ENCODE measurements around the gene PERM1. TPM values are rescaled to one million over a fixed set of nuclear protein-coding genes. Genes with fewer than 3 reads are reported as not detected.

PERM1 gene
- total and polyA plus RNA-seq, 4 donors, result 0.06 to 0.45 (median 0.15) TPM; not detected in 1

DNA sequence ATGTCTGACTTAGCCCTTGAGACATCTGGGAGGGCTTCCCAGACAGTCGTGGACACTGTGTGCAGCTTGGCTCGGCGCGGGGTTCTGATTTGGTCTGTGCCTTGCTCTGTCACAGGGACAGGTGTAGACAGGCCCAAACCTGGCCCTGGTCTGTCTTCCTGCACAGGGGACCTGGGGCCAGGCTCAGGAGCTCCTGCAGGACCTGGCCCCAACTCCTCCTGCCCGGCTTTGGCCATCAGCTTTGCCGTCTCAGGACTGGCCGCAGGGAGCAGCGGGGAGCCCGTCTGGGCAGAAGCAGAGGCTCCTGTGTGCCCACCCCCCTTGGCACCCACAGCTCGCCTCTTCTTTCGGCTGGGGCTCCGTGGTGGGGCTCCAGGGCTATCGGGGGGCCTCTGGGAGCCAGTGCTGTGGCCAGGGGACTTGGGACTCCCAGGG lies 1.7 kb downstream of the PERM1 start:
- Histone ChIP-seq H3K4me1 (ENCODE audit: control insufficient read depth in 5 of 5, insufficient read depth in 5 of 5, low read length in 5 of 5) (peaks cover 0 to 6% (median 0%) of the 10 kb centered on the region in 5 donors), H3K27ac (ENCODE audit: low read depth in 1 of 2, low read length in 1 of 2) (peak overlapping the region in 1 of 2 donors; percentile 94), H3K9me3 (ENCODE audit: control insufficient read depth in 4 of 4, insufficient read depth in 3 of 4, low read length in 3 of 4) (peaks cover 0 to 2% (median 0%) of the 10 kb centered on the region in 4 donors), H3K9ac (ENCODE audit: insufficient read depth in 1 of 2, low read length in 2 of 2) (no peak overlapping the region), H3K27me3 (ENCODE audit: control insufficient read depth in 3 of 3, insufficient read depth in 3 of 3, low read length in 2 of 3) (peaks cover under 1 to 24% (median 5%) of the 10 kb centered on the region in 3 donors), H3K36me3 (ENCODE audit: control insufficient read depth in 4 of 4, insufficient read depth in 4 of 4, low read length in 4 of 4) (no peaks in the 10 kb centered on the region), H3K4me3 (no peak overlapping the region)
- DNase-seq (no peak), ATAC-seq (ENCODE audit: insufficient read depth, low FRiP score) (no peak)
- WGBS, 2 donors, result 80 to 90% methylated on average over 13 of the region's 13 CpGs
- TF ChIP-seq CTCF (IDR thresholded peaks at IDR 0.05; ENCODE audit: control extremely low read depth, extremely low read depth), result no peak

DNA sequence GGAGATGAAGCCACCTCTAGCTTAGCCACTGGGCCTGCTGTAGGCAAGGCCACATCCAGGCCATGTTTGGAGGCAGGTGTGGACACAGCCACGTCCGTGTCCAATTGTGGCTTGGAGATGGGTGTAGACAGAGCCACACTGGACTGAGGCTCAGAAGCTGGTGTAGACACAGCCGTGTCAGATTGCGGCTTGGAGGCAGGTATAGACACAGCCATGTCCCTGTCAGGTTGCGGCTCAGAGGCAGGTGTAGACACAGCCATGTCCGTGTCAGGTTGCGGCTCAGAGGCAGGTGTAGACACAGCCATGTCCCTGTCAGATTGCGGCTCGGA lies 2.2 kb downstream of the PERM1 start:
- Histone ChIP-seq H3K27ac (ENCODE audit: low read depth in 1 of 2, low read length in 1 of 2) (no peak overlapping the region), H3K27me3 (ENCODE audit: control insufficient read depth in 3 of 3, insufficient read depth in 3 of 3, low read length in 2 of 3) (peaks cover 0 to 22% (median 5%) of the 10 kb centered on the region in 3 donors), H3K4me1 (ENCODE audit: control insufficient read depth in 5 of 5, insufficient read depth in 5 of 5, low read length in 5 of 5) (peaks cover 0 to 6% (median 0%) of the 10 kb centered on the region in 5 donors), H3K4me3 (no peak overlapping the region), H3K9me3 (ENCODE audit: control insufficient read depth in 4 of 4, insufficient read depth in 3 of 4, low read length in 3 of 4) (peaks cover 0 to 2% (median 0%) of the 10 kb centered on the region in 4 donors), H3K9ac (ENCODE audit: insufficient read depth in 1 of 2, low read length in 2 of 2) (no peak overlapping the region), H3K36me3 (ENCODE audit: control insufficient read depth in 4 of 4, insufficient read depth in 4 of 4, low read length in 4 of 4) (no peaks in the 10 kb centered on the region)
- ATAC-seq (ENCODE audit: insufficient read depth, low FRiP score) (no peak), DNase-seq (no peak)
- 95 to 98% methylated on average over 9 of the region's 9 CpGs for WGBS, 2 donors
- no peak for TF ChIP-seq CTCF (IDR thresholded peaks at IDR 0.05; ENCODE audit: control extremely low read depth, extremely low read depth)

DNA sequence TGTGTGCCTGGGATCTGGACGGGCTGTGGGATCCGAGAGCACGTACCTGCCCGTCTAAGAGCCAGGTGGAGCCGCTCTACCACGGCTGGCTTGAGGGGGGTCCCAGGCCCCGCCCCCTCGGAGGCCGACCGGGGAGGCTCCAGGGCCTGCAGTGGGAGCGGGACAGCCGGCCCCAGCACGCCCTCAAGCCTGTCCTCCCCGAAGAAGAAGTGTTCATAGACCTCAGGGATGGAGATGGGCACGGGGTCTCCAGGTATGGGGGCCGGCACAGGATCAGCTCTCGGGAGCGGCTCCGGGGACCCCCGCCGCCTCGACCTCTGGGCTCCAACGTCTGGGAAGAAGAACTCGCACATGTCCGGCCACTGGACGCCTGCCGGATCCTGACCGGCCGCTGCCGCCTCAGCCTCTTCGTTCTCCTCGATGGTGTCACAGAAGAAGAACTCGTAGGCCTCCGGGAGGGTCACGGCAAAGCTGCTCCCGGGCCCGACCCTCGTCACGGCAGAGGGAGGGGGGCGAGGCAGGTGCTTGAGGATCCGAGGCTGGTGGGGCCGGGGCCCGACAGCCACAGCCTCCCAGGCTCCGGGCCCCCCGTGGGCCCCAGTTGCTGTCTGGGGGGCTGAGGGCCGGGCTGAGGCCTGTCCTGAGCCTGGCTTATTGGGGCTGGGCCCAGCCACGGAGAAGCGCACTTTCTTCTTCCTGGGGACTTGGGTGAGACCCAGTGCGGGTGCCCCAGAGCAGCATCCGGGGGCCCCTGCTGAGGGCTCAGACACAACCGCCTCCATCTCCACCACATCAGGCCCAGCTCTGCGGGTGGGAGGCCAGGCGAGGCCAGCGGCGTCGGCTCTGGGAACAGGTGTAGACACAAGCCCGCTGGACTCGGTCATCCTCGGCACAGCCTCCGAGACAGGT lies 2.8 kb downstream of the PERM1 start:
- DNase-seq (no peak), ATAC-seq (ENCODE audit: insufficient read depth, low FRiP score) (no peak)
- WGBS, 2 donors, result 88 to 92% methylated on average over 56 to 60 of the region's 60 CpGs
- no peak overlapping the region for H3K9ac ChIP-seq (ENCODE audit: insufficient read depth in 1 of 2, low read length in 2 of 2)
- no peak for TF ChIP-seq CTCF (IDR thresholded peaks at IDR 0.05; ENCODE audit: control extremely low read depth, extremely low read depth)
- no peaks in the 10 kb centered on the region for H3K36me3 ChIP-seq (ENCODE audit: control insufficient read depth in 4 of 4, insufficient read depth in 4 of 4, low read length in 4 of 4)
- peaks cover 0 to 25% (median 5%) of the 10 kb centered on the region in 3 donors for H3K27me3 ChIP-seq (ENCODE audit: control insufficient read depth in 3 of 3, insufficient read depth in 3 of 3, low read length in 2 of 3)
- no peak overlapping the region for H3K4me3 ChIP-seq
- H3K4me1 ChIP-seq (ENCODE audit: control insufficient read depth in 5 of 5, insufficient read depth in 5 of 5, low read length in 5 of 5), result peaks cover 0 to 6% (median 0%) of the 10 kb centered on the region in 5 donors
- H3K9me3 ChIP-seq (ENCODE audit: control insufficient read depth in 4 of 4, insufficient read depth in 3 of 4, low read length in 3 of 4), result peaks cover 0 to 2% (median 0%) of the 10 kb centered on the region in 4 donors
- no peak overlapping the region for H3K27ac ChIP-seq (ENCODE audit: low read depth in 1 of 2, low read length in 1 of 2)
